HEK293 (cell line): Measurements from ENCODE around the gene CAD.

Source experiments
- BCL6B ChIP-seq: fragments of 450-650 bp; formaldehyde crosslinking; IDR thresholded peaks from 2 replicates; pipeline ENCODE4 v1.5.1; 2017; ENCODE audit warnings: missing biosample characterization, missing genetic modification characterization
- GLI4 ChIP-seq: fragments of 450-650 bp; formaldehyde crosslinking; IDR thresholded peaks from 2 replicates; pipeline ENCODE4 v1.5.1; 2016; ENCODE audit warnings: missing biosample characterization, missing genetic modification characterization
- GLIS2 ChIP-seq: fragments of 450-650 bp; formaldehyde crosslinking; IDR thresholded peaks from 2 replicates; pipeline ENCODE4 v1.5.1; 2016; ENCODE audit warnings: missing biosample characterization, missing genetic modification characterization
- MYNN ChIP-seq: fragments of 450-650 bp; formaldehyde crosslinking; IDR thresholded peaks from 2 replicates; pipeline ENCODE4 v1.5.1; 2016; ENCODE audit warnings: missing biosample characterization, missing genetic modification characterization, borderline replicate concordance
- TCF7L2 ChIP-seq: IDR thresholded peaks from 2 replicates; pipeline ENCODE4 v1.6.1; 2011; ENCODE audit warnings: low read depth, mild to moderate bottlenecking, inconsistent platforms, low read length, moderate library complexity, borderline replicate concordance
- TSHZ1 ChIP-seq: fragments of 450-650 bp; formaldehyde crosslinking; IDR thresholded peaks from 2 replicates; pipeline ENCODE4 v1.5.1; 2016; ENCODE audit warnings: missing biosample characterization, missing genetic modification characterization, borderline replicate concordance
- YY2 ChIP-seq: fragments of 450-650 bp; formaldehyde crosslinking; IDR thresholded peaks from 2 replicates; pipeline ENCODE4 v1.5.1; 2016; ENCODE audit warnings: missing biosample characterization, missing genetic modification characterization
- ZBTB10 ChIP-seq: fragments of 450-650 bp; formaldehyde crosslinking; IDR thresholded peaks from 2 replicates; pipeline ENCODE4 v1.5.1; 2016; ENCODE audit warnings: missing biosample characterization, missing genetic modification characterization
- ZBTB48 ChIP-seq: fragments of 450-650 bp; formaldehyde crosslinking; IDR thresholded peaks from 2 replicates; pipeline ENCODE4 v1.5.1; 2016; ENCODE audit warnings: missing biosample characterization, missing genetic modification characterization
- ZBTB7A ChIP-seq: fragments of 450-650 bp; formaldehyde crosslinking; IDR thresholded peaks from 2 replicates; pipeline ENCODE4 v1.5.1; 2016; ENCODE audit warnings: low read depth, missing biosample characterization, missing genetic modification characterization
- ZIC2 ChIP-seq: fragments of 450-650 bp; formaldehyde crosslinking; IDR thresholded peaks from 2 replicates; pipeline ENCODE4 v1.5.1; 2016; ENCODE audit warnings: missing biosample characterization, missing genetic modification characterization
- ZNF132 ChIP-seq: fragments of 450-650 bp; formaldehyde crosslinking; IDR thresholded peaks from 2 replicates; pipeline ENCODE4 v1.5.1; 2017; ENCODE audit warnings: missing biosample characterization, missing genetic modification characterization, borderline replicate concordance
- ZNF146 ChIP-seq: fragments of 450-650 bp; formaldehyde crosslinking; IDR thresholded peaks from 2 replicates; pipeline ENCODE4 v1.5.1; 2016; ENCODE audit warnings: missing biosample characterization, missing genetic modification characterization
- ZNF2 ChIP-seq: fragments of 450-650 bp; formaldehyde crosslinking; IDR thresholded peaks from 2 replicates; pipeline ENCODE4 v1.5.1; 2016; ENCODE audit warnings: missing biosample characterization, missing genetic modification characterization
- ZNF394 ChIP-seq: fragments of 450-650 bp; formaldehyde crosslinking; IDR thresholded peaks from 2 replicates; pipeline ENCODE4 v1.5.1; 2016; ENCODE audit warnings: missing biosample characterization, missing genetic modification characterization, mild to moderate bottlenecking, moderate library complexity, borderline replicate concordance
- ZNF416 ChIP-seq: fragments of 450-650 bp; formaldehyde crosslinking; IDR thresholded peaks from 2 replicates; pipeline ENCODE4 v1.5.1; 2016; ENCODE audit warnings: missing biosample characterization, missing genetic modification characterization
- ZNF426 ChIP-seq: fragments of 450-650 bp; formaldehyde crosslinking; IDR thresholded peaks from 2 replicates; pipeline ENCODE4 v1.5.1; 2017; ENCODE audit warnings: missing biosample characterization, missing genetic modification characterization, mild to moderate bottlenecking, inconsistent platforms, moderate library complexity
- ZNF530 ChIP-seq: fragments of 450-650 bp; formaldehyde crosslinking; IDR thresholded peaks from 2 replicates; pipeline ENCODE4 v1.5.1; 2016; ENCODE audit warnings: low read depth, missing biosample characterization, missing genetic modification characterization
- ZNF549 ChIP-seq: fragments of 450-650 bp; IDR thresholded peaks from 2 replicates; pipeline ENCODE4 v1.5.1; 2018; ENCODE audit warnings: missing biosample characterization, missing genetic modification characterization, mild to moderate bottlenecking, inconsistent platforms, moderate library complexity
- ZNF571 ChIP-seq: fragments of 450-650 bp; formaldehyde crosslinking; IDR thresholded peaks from 2 replicates; pipeline ENCODE4 v1.5.0; 2017; ENCODE audit warnings: missing biosample characterization, missing genetic modification characterization
- ZNF580 ChIP-seq: fragments of 450-650 bp; formaldehyde crosslinking; IDR thresholded peaks from 2 replicates; pipeline ENCODE4 v1.5.1; 2016; ENCODE audit warnings: missing biosample characterization, missing genetic modification characterization
- ZNF624 ChIP-seq: fragments of 450-650 bp; formaldehyde crosslinking; IDR thresholded peaks from 2 replicates; pipeline ENCODE4 v1.5.1; 2017; ENCODE audit warnings: missing biosample characterization, missing genetic modification characterization
- ZNF626 ChIP-seq: fragments of 450-650 bp; sonication (Bioruptor Pico); formaldehyde crosslinking; IDR thresholded peaks from 2 replicates; pipeline ENCODE4 v1.5.1; 2018; ENCODE audit warnings: missing biosample characterization, missing genetic modification characterization, inconsistent platforms
- ZNF639 ChIP-seq: fragments of 450-650 bp; formaldehyde crosslinking; IDR thresholded peaks from 2 replicates; pipeline ENCODE4 v1.5.1; 2016; ENCODE audit warnings: missing biosample characterization, missing genetic modification characterization
- ZNF692 ChIP-seq: fragments of 450-650 bp; formaldehyde crosslinking; IDR thresholded peaks from 2 replicates; pipeline ENCODE4 v1.5.1; 2016; ENCODE audit warnings: missing biosample characterization, missing genetic modification characterization
- ZNF747 ChIP-seq: fragments of 450-650 bp; formaldehyde crosslinking; IDR thresholded peaks from 2 replicates; pipeline ENCODE4 v1.5.1; 2016; ENCODE audit warnings: missing biosample characterization, missing genetic modification characterization
- ZNF76 ChIP-seq: fragments of 450-650 bp; formaldehyde crosslinking; IDR thresholded peaks from 2 replicates; pipeline ENCODE4; 2016; ENCODE audit warnings: low read depth, missing biosample characterization, missing genetic modification characterization, borderline replicate concordance
- ZNF791 ChIP-seq: fragments of 450-650 bp; formaldehyde crosslinking; IDR thresholded peaks from 2 replicates; pipeline ENCODE4 v1.5.1; 2016; ENCODE audit warnings: missing biosample characterization, missing genetic modification characterization
- ZNF843 ChIP-seq: fragments of 450-650 bp; formaldehyde crosslinking; IDR thresholded peaks from 2 replicates; pipeline ENCODE4 v1.5.1; 2016; ENCODE audit warnings: missing biosample characterization, missing genetic modification characterization

Gene CAD

GRCh38 chr2:27249891-27250651 lies 32.9 kb downstream of the CAD start (continued):
- no peak for TF ChIP-seq ZNF626 (tag by site-specific recombination)
- no peak for TF ChIP-seq ZNF791
- 0 out of 2 replicates have a peak, but pooled peaks have one; percentile 24 for TF ChIP-seq ZBTB48 (tag by site-specific recombination)
- TF ChIP-seq ZNF146, result no peak
- TF ChIP-seq ZNF549 (tag by site-specific recombination), result no peak
- TF ChIP-seq ZNF624 (tag by site-specific recombination), result no peak
- TF ChIP-seq ZNF747 (tag by site-specific recombination), result no peak
- no peak for TF ChIP-seq ZNF530 (tag by site-specific recombination)
- no peak for TF ChIP-seq ZNF416 (tag by site-specific recombination)
- no peak for TF ChIP-seq ZBTB10 (tag by site-specific recombination)
- TF ChIP-seq TCF7L2, result no peak
- no peak for TF ChIP-seq ZBTB7A (tag by site-specific recombination)
- no peak for TF ChIP-seq ZNF580
- TF ChIP-seq ZNF394 (tag by site-specific recombination), result no peak
- TF ChIP-seq BCL6B, result no peak
- TF ChIP-seq ZNF843 (tag by site-specific recombination), result no peak
- no peak for TF ChIP-seq YY2 (tag by site-specific recombination)
- TF ChIP-seq ZNF2 (tag by site-specific recombination), result peak; percentile 64; the same call in 1 of the 2 replicates
- no peak for TF ChIP-seq ZNF132 (tag by site-specific recombination)
- TF ChIP-seq GLI4 (tag by site-specific recombination), result no peak
- no peak for TF ChIP-seq MYNN
- no peak for TF ChIP-seq ZNF426
- peak; percentile 38 for TF ChIP-seq ZIC2
- TF ChIP-seq GLIS2 (tag by site-specific recombination), result peak; percentile 70
- peak; percentile 39; the same call in 1 of the 2 replicates for TF ChIP-seq ZNF692 (tag by site-specific recombination)
- no peak for TF ChIP-seq TSHZ1
- TF ChIP-seq ZNF571 (tag by site-specific recombination), result no peak
- no peak for TF ChIP-seq ZNF639 (tag by site-specific recombination)
- TF ChIP-seq ZNF76, result no peak
